HL-60 (cell line): ENCODE measurements around the gene ANKRD22.
A peak's percentile ranks its signal among the peaks of the same experiment; 100 is the strongest.

Source experiments
- GABPA ChIP-seq: IDR thresholded peaks from 2 replicates; pipeline ENCODE4 v1.6.1; 2012; ENCODE audit warnings: low read depth
- POLR2AphosphoS5 ChIP-seq: IDR thresholded peaks from 2 replicates; pipeline ENCODE4 v1.6.1; 2012; ENCODE audit warnings: low read depth
- TF ChIP-seq, protein P1 (sequence below): IDR thresholded peaks from one replicate; pipeline ENCODE4 v1.5.1; 2011; ENCODE audit warnings: low read length, control low read depth, inconsistent platforms; ENCODE audit not compliant: insufficient read depth
- TF ChIP-seq, protein P2 (sequence below): IDR thresholded peaks from 2 replicates; pipeline ENCODE4 v1.6.1; 2012; ENCODE audit warnings: low read depth; ENCODE audit not compliant: insufficient replicate concordance

DNA sequence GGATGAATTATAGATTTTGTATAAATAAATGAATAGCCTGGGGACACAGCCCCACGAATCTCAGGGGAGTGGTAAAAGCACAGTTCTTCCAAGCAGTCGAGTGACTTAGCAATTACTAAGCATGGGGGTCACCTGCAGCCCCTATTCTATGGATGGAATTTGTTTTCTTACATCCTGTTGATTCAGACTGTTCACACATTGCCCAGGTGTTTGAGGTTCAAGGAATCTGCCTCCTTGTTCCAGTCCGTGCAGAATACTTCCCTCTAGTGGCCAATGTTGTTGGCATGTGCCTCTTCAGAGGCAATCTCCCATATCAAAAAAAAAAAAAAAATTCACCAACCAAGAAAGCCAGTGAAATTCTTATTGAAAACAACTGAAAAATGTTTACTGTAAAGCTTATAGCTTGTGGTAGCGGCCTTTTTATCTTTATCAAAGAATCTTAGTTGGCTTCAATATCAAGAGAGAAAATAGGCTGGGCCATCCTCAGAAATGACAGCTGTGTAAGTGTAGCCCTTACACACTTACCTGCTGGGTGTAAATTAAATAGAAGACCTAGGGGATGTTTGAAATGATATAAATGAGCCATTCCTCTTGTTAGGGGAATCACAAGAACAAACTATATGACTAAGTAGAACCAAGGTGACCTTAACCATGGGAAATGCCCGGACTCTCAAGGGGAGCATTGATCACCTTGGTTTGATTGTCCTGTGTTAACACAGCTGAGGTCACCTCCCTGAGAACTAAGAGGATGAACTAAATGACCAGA, 41.3 kb downstream of the ANKRD22 start:
- TF ChIP-seq, protein P1, sequence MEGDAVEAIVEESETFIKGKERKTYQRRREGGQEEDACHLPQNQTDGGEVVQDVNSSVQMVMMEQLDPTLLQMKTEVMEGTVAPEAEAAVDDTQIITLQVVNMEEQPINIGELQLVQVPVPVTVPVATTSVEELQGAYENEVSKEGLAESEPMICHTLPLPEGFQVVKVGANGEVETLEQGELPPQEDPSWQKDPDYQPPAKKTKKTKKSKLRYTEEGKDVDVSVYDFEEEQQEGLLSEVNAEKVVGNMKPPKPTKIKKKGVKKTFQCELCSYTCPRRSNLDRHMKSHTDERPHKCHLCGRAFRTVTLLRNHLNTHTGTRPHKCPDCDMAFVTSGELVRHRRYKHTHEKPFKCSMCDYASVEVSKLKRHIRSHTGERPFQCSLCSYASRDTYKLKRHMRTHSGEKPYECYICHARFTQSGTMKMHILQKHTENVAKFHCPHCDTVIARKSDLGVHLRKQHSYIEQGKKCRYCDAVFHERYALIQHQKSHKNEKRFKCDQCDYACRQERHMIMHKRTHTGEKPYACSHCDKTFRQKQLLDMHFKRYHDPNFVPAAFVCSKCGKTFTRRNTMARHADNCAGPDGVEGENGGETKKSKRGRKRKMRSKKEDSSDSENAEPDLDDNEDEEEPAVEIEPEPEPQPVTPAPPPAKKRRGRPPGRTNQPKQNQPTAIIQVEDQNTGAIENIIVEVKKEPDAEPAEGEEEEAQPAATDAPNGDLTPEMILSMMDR: peak; percentile 62
- TF ChIP-seq GABPA (no peak), POLR2AphosphoS5 (no peak)
- TF ChIP-seq, protein P2, sequence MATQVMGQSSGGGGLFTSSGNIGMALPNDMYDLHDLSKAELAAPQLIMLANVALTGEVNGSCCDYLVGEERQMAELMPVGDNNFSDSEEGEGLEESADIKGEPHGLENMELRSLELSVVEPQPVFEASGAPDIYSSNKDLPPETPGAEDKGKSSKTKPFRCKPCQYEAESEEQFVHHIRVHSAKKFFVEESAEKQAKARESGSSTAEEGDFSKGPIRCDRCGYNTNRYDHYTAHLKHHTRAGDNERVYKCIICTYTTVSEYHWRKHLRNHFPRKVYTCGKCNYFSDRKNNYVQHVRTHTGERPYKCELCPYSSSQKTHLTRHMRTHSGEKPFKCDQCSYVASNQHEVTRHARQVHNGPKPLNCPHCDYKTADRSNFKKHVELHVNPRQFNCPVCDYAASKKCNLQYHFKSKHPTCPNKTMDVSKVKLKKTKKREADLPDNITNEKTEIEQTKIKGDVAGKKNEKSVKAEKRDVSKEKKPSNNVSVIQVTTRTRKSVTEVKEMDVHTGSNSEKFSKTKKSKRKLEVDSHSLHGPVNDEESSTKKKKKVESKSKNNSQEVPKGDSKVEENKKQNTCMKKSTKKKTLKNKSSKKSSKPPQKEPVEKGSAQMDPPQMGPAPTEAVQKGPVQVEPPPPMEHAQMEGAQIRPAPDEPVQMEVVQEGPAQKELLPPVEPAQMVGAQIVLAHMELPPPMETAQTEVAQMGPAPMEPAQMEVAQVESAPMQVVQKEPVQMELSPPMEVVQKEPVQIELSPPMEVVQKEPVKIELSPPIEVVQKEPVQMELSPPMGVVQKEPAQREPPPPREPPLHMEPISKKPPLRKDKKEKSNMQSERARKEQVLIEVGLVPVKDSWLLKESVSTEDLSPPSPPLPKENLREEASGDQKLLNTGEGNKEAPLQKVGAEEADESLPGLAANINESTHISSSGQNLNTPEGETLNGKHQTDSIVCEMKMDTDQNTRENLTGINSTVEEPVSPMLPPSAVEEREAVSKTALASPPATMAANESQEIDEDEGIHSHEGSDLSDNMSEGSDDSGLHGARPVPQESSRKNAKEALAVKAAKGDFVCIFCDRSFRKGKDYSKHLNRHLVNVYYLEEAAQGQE: no peak
